Brain microvascular endothelial cell (primary cell): Measurements from ENCODE around the gene NEK9.

ENCODE experiments used
- DNase-seq: peaks from one replicate; pipeline ENCODE4 v3.0.0-alpha.2; 2020
- H3K27ac ChIP-seq: fragments of 250-450 bp; sonication (Bioruptor Pico); 2 replicates; pipeline ENCODE4 v1.5.1; 2020; ENCODE audit warnings: mild to moderate bottlenecking, moderate library complexity
- H3K27me3 ChIP-seq: fragments of 250-450 bp; sonication (Bioruptor Pico); replicated peaks from 2 replicates; pipeline ENCODE4 v1.5.1; 2020; ENCODE audit warnings: mild to moderate bottlenecking
- H3K36me3 ChIP-seq: fragments of 250-450 bp; sonication (Bioruptor Pico); replicated peaks from 2 replicates; pipeline ENCODE4 v1.5.1; 2020; ENCODE audit warnings: mild to moderate bottlenecking
- H3K4me3 ChIP-seq: 2 replicates; pipeline ENCODE4 v1.5.1; 2011; ENCODE audit warnings: low read depth, mild to moderate bottlenecking, control low read depth, low read length, moderate library complexity
- CTCF ChIP-seq: IDR thresholded peaks from 2 replicates; pipeline ENCODE4 v1.5.1; 2011; ENCODE audit warnings: low read depth, mild to moderate bottlenecking, moderate library complexity, low read length, control low read depth, inconsistent platforms; ENCODE audit errors: missing control alignments
- in situ Hi-C: cut with HindIII; loops from 2 replicates; pipeline ENCODE4 v1.10.0; 2017; ENCODE audit warnings: low sequenced_read_pairs, low pct_ligation_motif_present

Gene NEK9

GRCh38 chr14:75096959-75097358 lies 29.9 kb downstream of the NEK9 start:
- no peak overlapping the region for H3K27ac ChIP-seq
- no peak for DNase-seq
- no peaks in the 10 kb centered on the region for H3K27me3 ChIP-seq
- peaks cover 43% of the 10 kb centered on the region for H3K36me3 ChIP-seq
- in situ Hi-C loops, result no loop called here
- no peak overlapping the region for H3K4me3 ChIP-seq
- TF ChIP-seq CTCF, result no peak

GRCh38 chr14:75095690-75096089 lies 31.2 kb downstream of the NEK9 start:
- DNase-seq, result no peak
- in situ Hi-C loops, result no loop called here
- H3K27me3 ChIP-seq, result no peaks in the 10 kb centered on the region
- H3K36me3 ChIP-seq, result peaks cover 42% of the 10 kb centered on the region
- no peak for TF ChIP-seq CTCF
- H3K4me3 ChIP-seq, result no peak overlapping the region
- H3K27ac ChIP-seq, result no peak overlapping the region

- no peak for DNase-seq
- Histone ChIP-seq H3K4me3 (no peak overlapping the region), H3K36me3 (peaks cover 44% of the 10 kb centered on the region), H3K27me3 (no peaks in the 10 kb centered on the region), H3K27ac (no peak overlapping the region)
- TF ChIP-seq CTCF, result no peak
- in situ Hi-C loops, result no loop called here
Observed at GRCh38 chr14:75094896-75095295, 32.0 kb downstream of the NEK9 start.

- H3K36me3 ChIP-seq, result peaks cover 46% of the 10 kb centered on the region
- no peak for DNase-seq
- H3K27me3 ChIP-seq, result no peaks in the 10 kb centered on the region
- in situ Hi-C loops, result no loop called here
- no peak overlapping the region for H3K4me3 ChIP-seq
- TF ChIP-seq CTCF, result no peak
- H3K27ac ChIP-seq, result no peak overlapping the region
Observed at GRCh38 chr14:75092698-75093097, 34.1 kb downstream of the NEK9 start.

- Histone ChIP-seq H3K36me3 (peaks cover 48% of the 10 kb centered on the region), H3K4me3 (no peak overlapping the region), H3K27me3 (no peaks in the 10 kb centered on the region), H3K27ac (no peak overlapping the region)
- no peak for TF ChIP-seq CTCF
- no peak for DNase-seq
- in situ Hi-C loops, result no loop called here
Observed at GRCh38 chr14:75091251-75091650, 35.6 kb downstream of the NEK9 start.

- no peaks in the 10 kb centered on the region for H3K27me3 ChIP-seq
- H3K36me3 ChIP-seq, result peaks cover 48% of the 10 kb centered on the region
- no peak overlapping the region for H3K4me3 ChIP-seq
- no peak overlapping the region for H3K27ac ChIP-seq
- no peak for DNase-seq
- TF ChIP-seq CTCF, result no peak
- in situ Hi-C loops, result no loop called here
Observed at GRCh38 chr14:75090353-75090752, 36.5 kb downstream of the NEK9 start.
